Lung microvascular endothelial cell (primary cell): ENCODE measurements around the gene KIRREL3. TPM values are rescaled to one million over a fixed set of nuclear protein-coding genes. Genes with fewer than 3 reads are reported as not detected.
A peak's percentile ranks its signal among the peaks of the same experiment; 100 is the strongest.

Experiments used
- DNase-seq, 2 donors: peaks; one replicate each; pipeline versions ENCODE4 v3.0.0 to v3.0.0-alpha.2; 2010; ENCODE audit warnings: low read depth in 2 of 2
- total RNA-seq: library from RNA; depleted of rRNA; stranded (reverse); fragments of >200 nt; gene quantifications from 2 replicates; pipeline ENCODE4 v1.2.1, GENCODE V29; 2014

The KIRREL3 gene
- total RNA-seq, 1 donor from 2014 or later: under 0.01 TPM

DNA sequence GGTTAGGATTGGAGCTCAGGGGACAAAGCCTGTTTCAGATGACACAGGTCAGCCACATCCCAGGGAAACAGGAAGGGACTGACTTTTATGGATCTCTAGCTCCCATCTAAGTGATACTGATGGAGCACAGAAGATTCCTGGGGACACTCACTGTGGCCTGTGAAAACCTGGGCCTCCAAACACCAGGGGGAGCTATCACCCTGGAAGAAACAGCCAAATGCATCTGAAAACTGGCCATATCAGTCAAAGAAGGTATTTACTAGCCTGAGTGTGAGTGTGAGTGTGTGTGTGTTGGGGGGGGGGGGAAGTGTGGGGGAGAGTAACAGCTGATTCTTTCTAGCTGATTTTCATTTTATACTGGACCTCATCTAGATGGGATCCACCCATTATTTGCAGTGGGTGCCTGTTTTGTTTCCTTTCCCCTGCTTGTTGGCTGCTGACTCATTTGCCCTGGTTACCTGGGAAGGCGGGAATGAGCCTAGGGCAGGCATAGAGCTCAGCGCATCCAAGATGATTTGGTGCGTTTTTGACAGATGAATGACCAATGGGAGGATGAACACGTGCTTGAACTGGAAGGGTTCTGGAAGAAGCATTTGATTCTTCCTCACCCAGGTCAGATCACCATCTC, 284.0 kb downstream of the KIRREL3 start:
- DNase-seq: peak in 1 of 2 donors; percentile 7

DNA sequence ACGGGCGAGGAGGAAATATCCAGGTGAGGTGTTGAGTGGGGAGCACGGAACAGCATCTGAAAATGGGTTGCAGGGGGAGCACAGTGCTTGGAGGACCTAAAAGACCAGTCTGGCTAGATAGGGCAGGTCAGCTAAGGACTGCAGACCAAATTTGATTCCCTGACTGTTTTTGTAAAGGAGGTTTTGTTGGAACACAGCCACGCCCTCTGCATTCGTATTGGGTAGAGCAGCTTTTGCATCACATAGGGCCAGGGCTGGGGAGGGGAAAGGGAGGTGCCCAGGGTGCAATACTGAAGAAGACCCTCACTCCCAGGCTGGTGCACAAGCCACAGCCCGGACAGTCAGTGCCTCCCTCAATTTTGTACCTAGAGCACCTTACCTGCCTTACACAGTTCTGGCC, 286.8 kb downstream of the KIRREL3 start:
- no peak for DNase-seq

DNA sequence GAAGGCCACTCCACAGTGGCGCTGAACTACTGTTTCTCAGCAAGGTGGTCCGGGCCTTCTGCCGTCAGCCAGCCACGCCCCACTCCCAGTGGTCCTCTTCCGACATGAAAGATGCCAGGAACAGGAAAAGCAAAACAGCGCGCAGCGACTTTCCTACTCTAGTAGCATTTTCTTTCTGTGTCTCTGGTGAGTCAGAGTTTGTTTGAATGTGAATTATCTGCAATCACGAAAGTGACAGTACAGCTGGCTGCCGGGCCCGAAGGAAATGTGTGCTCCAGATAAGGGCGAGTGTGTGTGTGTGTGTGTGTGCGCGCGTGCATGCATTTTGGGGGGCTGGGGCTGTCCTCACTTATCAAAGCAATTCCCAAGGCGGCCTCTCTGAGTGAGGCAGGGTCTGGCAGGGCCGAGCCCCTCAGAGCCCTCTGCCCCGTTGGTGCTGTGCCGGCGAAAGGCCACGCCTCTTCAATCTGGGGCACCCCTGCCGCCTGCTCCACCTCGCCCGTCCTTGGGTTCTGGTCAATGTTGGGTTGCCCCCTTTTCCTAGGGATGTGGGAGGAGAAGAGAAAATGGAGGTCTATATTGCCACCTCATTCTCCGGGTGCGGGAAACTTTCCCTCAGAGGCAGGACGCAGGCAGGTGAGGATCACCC, 288.5 kb downstream of the KIRREL3 start:
- no peak for DNase-seq

DNA sequence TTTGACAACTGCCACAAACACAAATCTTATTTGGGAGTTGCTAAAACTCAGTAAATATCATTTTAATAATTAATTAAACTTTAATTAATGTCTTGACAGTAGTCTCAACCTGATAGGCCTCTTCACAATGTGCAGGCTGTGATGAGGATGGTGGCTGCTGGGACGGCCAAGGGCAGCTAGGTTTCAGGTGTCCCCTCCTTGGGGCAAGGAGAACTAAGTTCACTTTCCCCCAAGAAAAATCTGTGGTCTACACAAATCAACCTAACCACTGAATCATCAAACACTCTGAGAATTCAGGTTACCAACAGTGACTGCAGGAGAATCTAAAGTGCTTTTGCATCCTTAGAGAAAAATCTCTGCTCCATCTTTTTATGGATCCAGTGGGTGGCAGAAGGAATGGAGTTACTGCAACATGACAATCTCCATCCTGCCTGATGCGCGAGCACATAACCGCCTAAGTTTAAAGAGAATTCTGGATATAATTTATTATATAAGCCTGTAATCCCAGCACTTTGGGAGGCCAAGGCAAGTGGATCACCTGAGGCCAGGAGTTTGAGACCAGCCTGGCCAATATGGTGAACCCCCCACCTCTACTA, 289.7 kb downstream of the KIRREL3 start:
- no peak for DNase-seq

DNA sequence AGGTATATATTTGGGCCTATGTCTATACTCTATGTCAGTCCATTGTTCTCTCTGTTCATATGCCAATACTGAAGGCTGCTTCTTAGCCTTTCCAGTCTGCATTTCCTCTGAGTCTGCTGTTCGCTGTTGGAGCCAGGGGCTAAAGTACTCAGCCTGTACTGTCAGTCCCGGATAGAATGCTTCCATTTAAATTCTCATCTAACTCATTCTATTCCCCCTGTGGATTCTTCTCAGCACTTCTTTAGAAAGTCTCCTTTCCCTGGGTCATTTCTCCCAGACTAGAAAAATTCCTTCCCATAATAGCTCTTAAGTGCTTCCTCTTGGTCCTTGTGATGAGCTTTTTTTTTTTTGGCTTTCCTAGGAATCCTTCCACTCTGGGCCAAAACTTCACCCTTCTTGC, 293.1 kb downstream of the KIRREL3 start:
- DNase-seq: no peak

DNA sequence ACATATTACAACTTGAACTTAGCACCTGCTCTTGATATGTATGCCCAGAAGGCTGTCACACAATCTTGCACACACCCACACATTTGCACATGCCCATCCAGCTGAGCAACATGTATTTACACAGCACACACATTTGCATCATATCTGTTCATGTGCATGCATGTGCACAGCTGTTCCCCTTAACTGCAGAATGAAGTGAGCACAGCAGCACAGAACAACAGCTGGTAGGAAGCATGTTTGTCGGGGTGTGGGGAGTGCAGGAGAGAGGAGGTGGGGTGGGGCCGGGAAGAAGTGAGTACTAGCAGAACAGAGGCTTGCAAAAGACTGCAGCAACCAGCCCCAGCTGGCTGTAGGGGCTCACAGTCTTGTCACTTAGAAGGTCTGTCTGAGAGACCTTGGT, 296.5 kb downstream of the KIRREL3 start:
- no peak for DNase-seq

DNA sequence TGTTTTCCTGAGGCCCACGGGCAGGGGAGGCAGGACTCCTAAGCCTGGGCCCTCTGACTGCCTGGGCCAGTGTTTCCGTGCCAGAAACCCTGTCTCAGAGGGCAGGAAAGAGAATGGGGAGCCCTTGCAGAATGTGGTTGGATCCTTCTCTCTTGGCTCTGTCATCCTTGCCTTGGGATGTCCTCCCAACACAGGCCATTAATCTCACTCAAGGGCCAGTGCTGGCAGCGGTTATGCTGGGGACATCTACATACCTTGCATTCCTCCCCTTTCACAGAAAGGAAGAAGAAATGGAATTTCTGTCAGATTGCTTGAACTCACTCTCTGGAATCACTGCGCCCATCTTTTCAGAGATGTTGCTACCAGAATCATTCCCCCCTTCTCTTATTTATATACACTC, 296.9 kb downstream of the KIRREL3 start:
- DNase-seq: no peak

DNA sequence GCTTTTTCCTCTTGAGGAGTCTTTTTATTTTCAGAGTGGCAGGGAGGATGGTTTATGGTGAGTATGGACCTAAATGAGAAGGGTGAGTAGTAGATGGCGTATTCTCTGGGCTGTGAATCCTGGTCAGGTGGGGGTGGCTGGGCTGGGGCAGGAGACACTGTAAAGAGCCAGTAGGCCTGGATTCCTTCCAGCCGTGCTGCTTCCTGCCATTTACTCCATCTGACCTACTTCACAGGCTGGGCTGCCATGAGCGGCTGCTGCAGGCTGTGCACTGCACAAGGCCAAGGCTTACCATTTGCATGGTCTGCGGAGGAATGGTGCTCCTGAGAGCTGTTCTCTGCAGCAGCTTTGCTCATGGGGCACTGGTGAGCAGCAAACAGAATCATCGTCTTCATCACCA, 297.6 kb downstream of the KIRREL3 start:
- no peak for DNase-seq

DNA sequence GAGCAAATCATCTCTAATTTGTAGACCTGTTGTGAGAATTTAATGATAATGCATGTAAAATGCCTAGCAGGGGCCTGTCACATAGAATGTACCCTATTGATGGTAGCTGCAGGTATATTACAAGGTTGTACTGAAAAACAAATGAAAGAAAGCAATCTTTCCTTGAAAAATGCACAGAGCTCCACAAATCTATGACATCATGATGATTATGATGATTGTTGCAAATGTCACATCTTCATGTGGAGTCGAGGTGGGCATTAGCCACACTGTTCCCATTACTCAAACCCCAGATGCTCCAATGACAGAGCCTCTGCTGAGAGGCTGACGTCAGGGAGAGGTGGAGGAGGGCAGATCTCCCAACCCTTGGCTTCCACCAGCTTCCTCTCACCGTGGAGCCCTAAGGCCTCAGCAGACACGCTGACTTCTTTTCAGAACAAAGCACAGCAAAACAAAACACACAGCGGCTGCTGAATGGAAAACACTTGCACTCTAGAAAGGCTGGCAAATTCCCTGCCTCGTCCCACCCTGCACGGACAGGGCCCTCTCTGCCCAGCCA, 298.3 kb downstream of the KIRREL3 start:
- DNase-seq: no peak

DNA sequence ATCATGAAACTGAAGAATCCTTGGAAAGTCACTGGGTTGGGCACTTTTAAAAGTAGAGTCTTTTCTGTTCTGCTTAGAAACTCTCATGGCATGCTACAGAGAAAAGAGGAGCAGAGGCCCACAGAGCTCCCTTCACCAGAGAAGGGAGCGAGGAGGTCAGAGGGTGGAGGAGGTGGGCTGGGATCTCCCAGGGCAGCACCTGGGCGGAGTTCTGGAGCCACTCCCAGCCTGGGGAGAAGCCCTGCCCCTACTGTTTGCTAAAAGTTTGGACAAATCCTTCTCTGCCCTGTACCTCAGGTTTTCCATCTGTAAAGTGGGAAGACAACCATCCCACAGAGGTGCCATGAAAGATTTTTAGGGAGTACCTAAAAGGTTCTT, 299.1 kb downstream of the KIRREL3 start:
- DNase-seq: no peak

DNA sequence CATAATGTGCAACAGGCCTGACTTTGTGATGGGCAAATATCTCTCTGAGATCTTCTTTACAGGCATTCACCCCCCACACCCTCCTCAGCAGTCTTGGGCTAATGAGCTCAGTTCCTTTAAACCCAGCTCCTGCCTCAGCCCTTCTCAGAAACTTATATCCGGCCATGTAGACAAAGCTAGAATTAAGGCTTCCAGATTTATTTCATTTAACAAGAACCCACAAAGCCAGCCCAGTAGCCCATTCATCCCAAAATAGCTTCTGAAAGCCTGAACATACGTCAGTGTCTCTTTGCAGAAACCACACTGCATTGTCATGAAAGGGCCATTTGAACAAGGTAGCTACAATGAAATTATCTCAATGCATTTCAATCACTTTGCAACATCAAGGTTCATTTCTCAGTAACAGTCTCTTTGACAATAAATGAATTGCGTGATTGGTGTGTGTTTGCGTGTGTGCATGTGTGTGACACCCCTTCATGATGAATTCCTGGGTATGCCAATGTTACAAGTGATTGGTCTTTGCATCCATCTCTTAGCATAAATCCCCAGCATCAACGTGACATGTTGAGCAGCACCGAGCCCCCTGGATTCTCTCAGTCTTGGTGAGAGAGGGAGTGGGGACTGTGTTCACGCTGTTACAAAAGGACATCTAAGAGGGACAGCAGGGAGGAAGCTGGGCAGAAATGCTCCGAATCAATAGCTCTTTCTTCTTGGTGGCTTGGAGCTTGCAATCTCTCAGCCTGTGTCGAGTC, 299.6 kb downstream of the KIRREL3 start:
- DNase-seq: no peak

DNA sequence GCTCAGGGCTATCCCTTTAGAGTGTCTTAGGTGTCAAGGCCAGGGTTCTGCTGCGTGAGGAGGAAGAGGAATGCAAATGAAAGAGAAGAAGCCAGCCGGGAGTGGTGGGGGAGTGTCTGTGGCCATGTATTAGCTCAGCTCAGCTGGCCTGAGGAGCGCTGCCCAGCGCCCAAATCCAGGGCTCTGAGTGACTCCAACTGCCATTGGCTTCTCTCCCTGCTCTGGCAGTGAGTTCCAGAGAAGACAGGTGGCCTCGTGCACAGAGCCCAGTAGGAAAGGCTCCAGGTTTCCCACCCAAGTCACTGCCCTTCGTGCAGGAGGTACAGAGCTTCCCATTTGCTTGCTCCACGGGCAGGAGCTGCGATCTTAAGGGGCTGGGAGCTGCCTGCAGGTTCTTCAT, 302.0 kb downstream of the KIRREL3 start:
- no peak for DNase-seq

DNA sequence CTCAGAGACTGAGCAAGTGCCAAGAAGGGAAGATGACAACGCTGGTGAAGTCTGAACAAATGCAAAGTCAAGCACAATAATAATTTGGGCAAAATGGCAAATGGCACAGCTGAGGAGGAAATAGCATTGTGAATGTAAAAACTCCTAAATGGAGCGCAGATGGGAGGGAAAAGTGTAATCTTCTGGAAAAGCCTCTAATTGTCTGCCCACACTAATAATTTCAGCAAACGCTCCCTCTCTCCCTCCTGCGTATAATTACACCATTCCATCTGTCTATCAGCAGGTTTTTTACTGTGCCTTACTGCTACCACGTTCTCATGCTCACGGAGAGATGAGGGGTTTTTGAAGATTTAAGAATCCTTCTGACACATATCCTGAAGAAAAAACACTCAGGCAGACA, 302.6 kb downstream of the KIRREL3 start:
- DNase-seq: no peak

DNA sequence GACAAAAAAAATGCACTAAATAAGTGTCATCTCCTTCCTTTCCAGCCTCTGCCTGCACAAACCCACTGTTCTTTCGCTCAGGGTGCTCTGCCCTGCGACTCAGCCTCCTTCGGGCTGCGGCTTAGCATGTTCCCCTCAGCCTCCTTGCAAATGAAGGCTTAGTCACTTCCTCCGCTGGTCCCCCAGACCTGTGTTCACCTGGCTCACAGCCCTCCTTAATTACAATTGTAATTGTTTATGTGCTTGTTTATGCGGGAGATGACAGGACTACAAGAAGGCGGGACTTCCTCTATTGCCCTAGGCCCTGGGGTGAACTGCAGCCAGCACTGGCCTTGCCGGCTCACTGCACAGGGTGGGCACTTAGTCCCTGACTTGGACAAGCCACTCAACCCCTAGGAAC, 303.6 kb downstream of the KIRREL3 start:
- DNase-seq: no peak

DNA sequence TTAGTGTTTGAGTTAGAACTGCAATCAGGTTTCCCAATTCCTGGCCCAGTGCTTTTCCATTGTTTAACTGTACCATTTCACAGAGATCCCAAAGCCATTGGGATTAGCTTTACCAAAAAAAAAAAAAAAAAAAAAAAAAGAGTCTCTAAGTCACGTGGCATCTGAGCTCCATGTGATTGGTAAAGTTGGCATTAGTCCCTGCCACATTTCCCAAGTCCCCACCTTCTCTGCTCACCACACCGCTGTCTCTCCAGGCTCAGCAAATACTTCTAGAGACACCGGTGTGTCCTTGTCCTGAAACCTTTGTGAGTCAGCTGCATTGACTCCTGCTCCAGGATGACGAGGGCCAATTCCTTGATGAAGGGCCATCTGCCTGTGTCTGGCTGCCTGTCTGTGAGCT, 305.3 kb downstream of the KIRREL3 start:
- no peak for DNase-seq

DNA sequence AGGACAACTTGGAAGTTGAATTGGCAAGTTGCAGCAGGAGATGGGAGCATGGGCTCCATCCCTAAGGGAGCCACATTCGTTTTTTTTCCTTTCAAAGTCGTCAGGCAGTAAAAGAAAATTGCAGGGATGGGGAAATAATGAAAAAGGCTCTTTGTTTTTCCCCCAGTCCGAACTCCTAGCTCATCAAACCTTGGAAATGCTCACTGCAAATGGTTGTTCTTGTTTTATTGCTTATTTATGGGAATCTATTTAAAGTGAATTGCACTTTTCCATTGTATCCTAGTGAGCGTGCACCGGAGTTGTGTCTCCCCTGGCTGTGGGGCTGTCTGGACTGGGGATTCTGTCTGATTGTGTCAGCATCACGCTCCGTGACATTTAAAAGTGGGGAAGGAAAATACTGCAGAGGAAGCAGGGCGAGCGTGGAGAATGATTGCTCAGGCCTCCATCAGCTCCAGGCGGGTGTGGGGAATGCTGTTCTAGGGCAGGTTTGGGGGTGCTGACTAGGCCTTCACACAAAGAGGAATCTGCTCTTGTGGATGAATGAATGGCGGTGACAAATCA, 306.4 kb downstream of the KIRREL3 start:
- DNase-seq: no peak

DNA sequence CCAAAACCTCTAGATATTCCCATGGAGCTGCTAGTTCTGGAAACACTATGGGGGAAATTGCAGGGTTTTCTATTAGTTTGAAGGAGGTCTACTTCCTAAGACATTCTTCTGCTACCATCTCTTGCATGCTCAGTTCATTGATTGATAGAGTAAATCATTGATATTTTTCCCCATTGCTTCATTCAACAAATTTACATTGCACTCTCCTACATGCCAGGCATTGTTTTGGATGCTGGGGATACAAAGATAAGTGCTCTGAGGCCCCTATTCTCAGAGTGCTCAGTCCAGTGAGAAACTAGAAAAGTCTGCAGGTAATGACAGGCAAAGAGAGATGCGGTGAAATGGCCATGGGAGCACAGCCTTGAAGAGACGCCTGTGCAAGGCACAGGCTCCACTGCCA, 313.1 kb downstream of the KIRREL3 start:
- DNase-seq: no peak

DNA sequence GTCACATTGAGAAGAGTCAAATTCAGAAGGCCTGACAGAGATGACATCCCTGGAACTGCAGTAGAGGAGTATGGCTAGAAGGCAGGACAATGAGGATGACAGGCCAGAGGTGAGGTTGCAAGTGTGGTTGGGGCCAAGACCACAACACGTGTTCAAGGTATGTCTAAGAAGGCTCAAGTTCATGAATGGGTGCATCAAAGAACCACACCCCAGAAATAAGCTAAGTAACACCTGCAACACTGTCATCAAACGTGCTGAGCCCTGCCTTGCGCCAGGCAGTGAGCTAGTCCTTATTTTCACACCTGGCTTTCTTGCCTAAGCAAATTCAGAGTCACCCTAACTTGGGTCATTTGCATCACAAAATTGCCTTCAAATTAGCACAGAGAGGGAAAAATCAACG, 313.6 kb downstream of the KIRREL3 start:
- DNase-seq: no peak

DNA sequence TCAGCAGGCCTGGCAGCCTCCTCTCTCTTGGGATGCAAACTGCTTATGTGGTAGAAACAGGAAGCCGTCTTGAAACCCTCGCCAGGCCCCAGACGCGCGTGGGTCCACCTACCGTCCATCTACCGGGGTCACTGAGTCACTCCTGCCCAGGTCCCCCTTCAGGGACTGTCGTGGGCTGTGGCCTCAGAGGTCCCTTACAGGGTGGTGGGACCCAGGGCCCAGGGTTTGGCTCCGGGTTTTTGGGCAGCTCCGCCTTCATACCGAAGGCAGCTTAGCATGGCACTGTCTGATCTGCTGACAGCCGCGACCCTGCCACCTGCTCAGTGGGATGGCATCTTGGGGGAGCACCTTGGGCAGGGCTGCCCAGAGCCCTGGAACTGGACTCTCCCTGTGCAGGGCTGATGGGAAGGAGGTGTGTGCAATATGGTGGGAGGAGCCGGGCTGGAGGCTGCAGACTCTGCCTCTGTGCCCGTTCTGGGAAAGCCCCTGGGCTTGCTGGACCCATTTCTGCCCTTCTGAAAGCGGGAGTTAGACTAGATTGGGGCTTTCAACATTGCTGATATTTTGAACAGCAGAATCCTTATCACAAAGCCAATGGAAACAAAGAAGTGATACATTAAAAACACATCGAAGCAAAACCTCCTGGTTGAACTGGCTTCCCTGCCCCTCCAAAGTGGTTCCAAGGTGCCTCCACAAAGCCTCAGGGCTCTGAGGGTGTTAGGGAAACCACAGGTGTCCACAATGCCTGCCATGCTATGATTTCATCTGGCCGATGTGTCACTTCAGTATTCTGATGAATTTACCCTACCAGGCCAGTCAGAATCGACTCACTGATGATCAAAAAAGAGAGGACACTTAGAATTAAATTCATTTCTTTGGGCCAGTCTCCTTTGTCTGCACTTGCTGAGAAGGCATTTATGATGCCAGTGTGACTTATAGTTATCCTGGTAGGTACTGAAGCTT, 316.5 kb downstream of the KIRREL3 start:
- no peak for DNase-seq

DNA sequence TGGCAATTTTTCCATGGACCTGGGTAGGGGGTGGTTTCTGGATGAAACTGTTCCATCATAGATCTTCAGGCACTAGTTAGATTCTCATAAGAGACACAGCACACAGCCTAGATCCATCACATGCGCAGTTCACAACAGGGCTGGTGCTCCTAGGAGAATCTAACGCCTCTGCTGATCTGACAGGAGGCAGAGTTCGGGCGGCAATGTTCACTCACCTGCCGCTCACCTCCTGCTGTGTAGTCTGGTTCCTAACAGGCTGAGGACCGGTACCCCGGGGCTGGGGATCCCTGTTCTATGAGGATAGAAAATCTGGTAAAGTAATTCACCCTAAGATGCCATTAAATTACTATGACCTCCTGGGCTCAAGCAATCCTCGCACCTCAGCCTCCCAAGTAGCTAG, 318.0 kb downstream of the KIRREL3 start:
- DNase-seq: no peak

DNA sequence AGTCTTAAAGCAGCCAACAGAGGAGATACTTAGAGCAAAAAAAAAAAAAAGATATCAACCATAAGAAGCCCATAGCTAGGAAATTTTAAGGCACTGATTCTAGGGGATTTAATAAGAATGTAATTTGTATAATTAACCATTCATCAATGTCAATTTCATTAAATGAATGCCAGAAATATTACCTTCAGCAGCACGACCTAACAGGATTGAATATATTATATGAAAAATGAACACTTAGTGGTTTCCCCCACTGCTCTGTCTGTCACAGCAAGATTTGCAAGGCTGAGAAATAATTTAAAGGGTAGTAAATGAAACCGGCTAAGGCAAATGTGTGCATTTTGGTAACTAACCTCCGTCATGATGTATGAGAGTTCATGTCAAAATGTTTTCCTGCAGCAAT, 319.9 kb downstream of the KIRREL3 start:
- no peak for DNase-seq
